ENCODE measurements around the gene SPATA20.

Gene SPATA20

DNA sequence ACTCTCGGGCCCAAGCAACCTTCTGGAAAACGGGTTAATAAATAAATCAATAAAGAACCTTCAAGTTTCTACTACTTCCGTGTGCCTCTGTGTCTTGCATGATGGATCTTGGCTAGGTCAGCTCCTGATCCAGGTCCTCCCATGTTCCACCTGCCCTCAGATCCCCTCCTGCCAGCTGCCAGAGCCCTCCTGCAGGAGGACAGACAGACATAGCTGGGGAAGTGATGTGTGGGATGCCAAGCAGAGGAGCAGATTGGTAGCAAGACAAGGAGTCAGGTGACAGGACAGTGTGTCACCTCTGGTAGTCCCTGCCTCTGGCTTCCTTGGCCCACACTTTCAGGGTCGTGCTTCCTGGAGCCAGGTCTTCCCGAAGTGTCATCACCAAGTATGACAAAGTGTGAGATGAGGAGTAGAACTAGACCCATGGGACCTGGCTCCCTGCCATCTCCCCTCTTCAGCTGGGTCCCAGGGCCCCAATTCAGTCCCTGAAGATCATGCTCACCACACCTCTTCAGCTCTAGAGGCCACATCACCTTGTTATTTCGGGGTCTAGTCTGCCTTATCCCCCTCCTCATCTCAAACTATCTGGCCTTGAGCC, 15.4 kb upstream of the SPATA20 start:
- no peak for DNase-seq
- TF ChIP-seq, protein P1, sequence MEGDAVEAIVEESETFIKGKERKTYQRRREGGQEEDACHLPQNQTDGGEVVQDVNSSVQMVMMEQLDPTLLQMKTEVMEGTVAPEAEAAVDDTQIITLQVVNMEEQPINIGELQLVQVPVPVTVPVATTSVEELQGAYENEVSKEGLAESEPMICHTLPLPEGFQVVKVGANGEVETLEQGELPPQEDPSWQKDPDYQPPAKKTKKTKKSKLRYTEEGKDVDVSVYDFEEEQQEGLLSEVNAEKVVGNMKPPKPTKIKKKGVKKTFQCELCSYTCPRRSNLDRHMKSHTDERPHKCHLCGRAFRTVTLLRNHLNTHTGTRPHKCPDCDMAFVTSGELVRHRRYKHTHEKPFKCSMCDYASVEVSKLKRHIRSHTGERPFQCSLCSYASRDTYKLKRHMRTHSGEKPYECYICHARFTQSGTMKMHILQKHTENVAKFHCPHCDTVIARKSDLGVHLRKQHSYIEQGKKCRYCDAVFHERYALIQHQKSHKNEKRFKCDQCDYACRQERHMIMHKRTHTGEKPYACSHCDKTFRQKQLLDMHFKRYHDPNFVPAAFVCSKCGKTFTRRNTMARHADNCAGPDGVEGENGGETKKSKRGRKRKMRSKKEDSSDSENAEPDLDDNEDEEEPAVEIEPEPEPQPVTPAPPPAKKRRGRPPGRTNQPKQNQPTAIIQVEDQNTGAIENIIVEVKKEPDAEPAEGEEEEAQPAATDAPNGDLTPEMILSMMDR (IDR thresholded peaks at IDR 0.05; ENCODE audit: borderline replicate concordance, extremely low read depth, low read length, poor library complexity, severe bottlenecking) = no peak
- no peak for TF ChIP-seq EZH2 (IDR thresholded peaks at IDR 0.05; ENCODE audit: borderline replicate concordance, low read depth, low read length, severe bottlenecking)
- H3K27me3 ChIP-seq (ENCODE audit: insufficient read depth, low read length, poor library complexity) = peaks cover 44% of the 10 kb centered on the region
- H3K79me2 ChIP-seq (ENCODE audit: insufficient read depth, low read length) = no peaks in the 10 kb centered on the region
- H3K4me3 ChIP-seq (ENCODE audit: low read depth in 1 of 2, low read length in 2 of 2) = no peak overlapping the region
- H2AFZ ChIP-seq (ENCODE audit: low read depth, low read length) = no peak overlapping the region
- H3K27ac ChIP-seq (ENCODE audit: low read length) = no peak overlapping the region
- no peak for ATAC-seq (ENCODE audit: insufficient read depth, low read depth)
- H3K36me3 ChIP-seq (ENCODE audit: insufficient read depth, low read length) = no peaks in the 10 kb centered on the region
- H3K9ac ChIP-seq (ENCODE audit: low read depth, low read length) = no peak overlapping the region
- H4K20me1 ChIP-seq (ENCODE audit: insufficient read depth, low read length) = no peaks in the 10 kb centered on the region
- H3K4me1 ChIP-seq (ENCODE audit: insufficient read depth, low read length) = no peaks in the 10 kb centered on the region
- no peak overlapping the region for H3K4me2 ChIP-seq (ENCODE audit: insufficient read depth, low read length)
- H3K9me3 ChIP-seq (ENCODE audit: insufficient read depth, low read length, severe bottlenecking) = no peaks in the 10 kb centered on the region

DNA sequence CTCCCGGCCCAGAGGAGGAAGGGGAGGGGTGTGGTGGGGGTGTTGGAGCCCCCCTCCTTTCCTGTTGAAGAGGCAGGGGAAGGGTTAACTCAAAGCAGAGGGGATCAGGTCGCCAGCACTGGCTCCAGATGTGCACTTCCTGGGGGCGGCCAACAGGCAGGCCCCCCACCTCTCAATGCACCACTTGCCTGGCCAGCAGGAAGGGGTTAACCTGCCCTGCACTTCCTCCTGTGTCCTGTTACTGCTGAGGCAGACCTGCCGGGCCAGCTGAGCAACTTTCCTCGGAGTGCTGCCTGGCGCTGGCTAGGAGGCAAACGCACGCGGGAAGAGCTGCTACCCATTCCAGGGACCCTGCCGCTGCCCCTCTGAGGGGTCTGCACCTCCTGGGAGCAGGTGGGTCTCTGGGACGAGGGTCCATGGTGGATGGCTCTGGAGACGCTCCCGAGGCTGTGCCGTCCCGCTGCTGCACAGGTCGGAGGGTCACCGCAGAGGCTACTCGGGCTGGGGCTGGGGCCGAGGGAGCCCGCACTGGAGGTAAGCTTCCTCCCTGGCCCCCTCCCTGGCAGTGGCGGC, 14.4 kb upstream of the SPATA20 start, which contains the start of gene EPN3:
Gene EPN3 (plus strand): TSS at position 284 of the 573 bp plus-strand sequence. CDS start 3,822 bp downstream, outside the sequence.
- Histone ChIP-seq H3K79me2 (ENCODE audit: insufficient read depth, low read length) (no peaks in the 10 kb centered on the region), H3K27me3 (ENCODE audit: insufficient read depth, low read length, poor library complexity) (peaks cover 44% of the 10 kb centered on the region), H3K4me3 (ENCODE audit: low read depth in 1 of 2, low read length in 2 of 2) (no peak within 1 kb of the TSS), H4K20me1 (ENCODE audit: insufficient read depth, low read length) (no peaks in the 10 kb centered on the region), H3K36me3 (ENCODE audit: insufficient read depth, low read length) (no peaks in the 10 kb centered on the region), H3K4me2 (ENCODE audit: insufficient read depth, low read length) (no peak within 1 kb of the TSS), H3K27ac (ENCODE audit: low read length) (no peak within 1 kb of the TSS), H3K9ac (ENCODE audit: low read depth, low read length) (no peak within 1 kb of the TSS), H3K9me3 (ENCODE audit: insufficient read depth, low read length, severe bottlenecking) (no peaks in the 10 kb centered on the region), H3K4me1 (ENCODE audit: insufficient read depth, low read length) (no peaks in the 10 kb centered on the region), H2AFZ (ENCODE audit: low read depth, low read length) (no peak within 1 kb of the TSS)
- ATAC-seq (ENCODE audit: insufficient read depth, low read depth) (no peak), DNase-seq (no peak)
- no peak for TF ChIP-seq EZH2 (IDR thresholded peaks at IDR 0.05; ENCODE audit: borderline replicate concordance, low read depth, low read length, severe bottlenecking)
- TF ChIP-seq, protein P1 (IDR thresholded peaks at IDR 0.05; ENCODE audit: borderline replicate concordance, extremely low read depth, low read length, poor library complexity, severe bottlenecking) = no peak

DNA sequence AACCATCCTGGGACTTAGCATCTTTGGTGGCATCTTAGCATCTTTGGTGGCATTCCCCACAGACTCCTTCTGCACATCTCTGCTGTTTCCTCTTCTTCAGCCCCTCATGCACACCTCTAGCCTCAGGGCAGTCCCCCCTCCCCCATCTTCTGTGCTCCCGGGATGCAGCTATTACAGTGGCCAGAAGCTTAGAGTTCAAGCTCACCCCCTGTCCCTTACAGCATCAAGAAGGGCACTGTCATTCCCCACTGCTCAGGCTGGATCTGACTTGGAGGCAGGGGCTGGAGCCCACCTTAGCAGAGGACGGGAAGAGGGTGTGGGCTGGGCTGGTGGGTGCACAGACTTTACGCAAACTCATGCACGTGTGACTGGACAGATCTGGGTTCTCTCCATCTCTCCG, 13.8 kb upstream of the SPATA20 start:
- ATAC-seq (ENCODE audit: insufficient read depth, low read depth) (no peak), DNase-seq (no peak)
- Histone ChIP-seq H3K4me3 (ENCODE audit: low read depth in 1 of 2, low read length in 2 of 2) (no peak overlapping the region), H3K9me3 (ENCODE audit: insufficient read depth, low read length, severe bottlenecking) (no peaks in the 10 kb centered on the region), H3K4me2 (ENCODE audit: insufficient read depth, low read length) (no peak overlapping the region), H3K79me2 (ENCODE audit: insufficient read depth, low read length) (no peaks in the 10 kb centered on the region), H3K4me1 (ENCODE audit: insufficient read depth, low read length) (no peaks in the 10 kb centered on the region), H4K20me1 (ENCODE audit: insufficient read depth, low read length) (no peaks in the 10 kb centered on the region), H3K27me3 (ENCODE audit: insufficient read depth, low read length, poor library complexity) (peaks cover 44% of the 10 kb centered on the region), H3K36me3 (ENCODE audit: insufficient read depth, low read length) (no peaks in the 10 kb centered on the region), H2AFZ (ENCODE audit: low read depth, low read length) (no peak overlapping the region), H3K27ac (ENCODE audit: low read length) (no peak overlapping the region), H3K9ac (ENCODE audit: low read depth, low read length) (no peak overlapping the region)
- TF ChIP-seq, protein P1 (IDR thresholded peaks at IDR 0.05; ENCODE audit: borderline replicate concordance, extremely low read depth, low read length, poor library complexity, severe bottlenecking) = no peak
- no peak for TF ChIP-seq EZH2 (IDR thresholded peaks at IDR 0.05; ENCODE audit: borderline replicate concordance, low read depth, low read length, severe bottlenecking)
